ENCODE results near the gene CAPZB.

The CAPZB gene

DNA sequence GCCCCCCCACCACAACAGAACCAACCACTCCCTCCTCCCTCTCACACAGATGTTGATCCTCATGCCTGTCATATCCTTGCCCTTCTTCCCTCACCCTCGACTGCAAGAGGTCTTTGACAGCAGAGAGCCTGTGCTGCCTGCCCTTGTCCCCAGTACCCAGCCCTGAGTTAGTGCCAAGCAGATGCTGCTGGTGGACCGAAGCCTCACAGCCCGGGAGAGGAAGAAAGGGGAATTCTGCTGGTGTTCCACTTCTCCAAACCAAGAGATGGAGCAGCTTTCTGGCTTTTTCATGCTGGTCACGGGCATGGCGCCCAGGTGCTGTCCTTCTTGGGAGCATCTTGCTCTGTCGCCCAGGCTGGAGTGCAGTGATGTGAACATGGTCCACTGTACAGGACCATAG is 104.1 kb downstream of the CAPZB start:
- no peak for DNase-seq

DNA sequence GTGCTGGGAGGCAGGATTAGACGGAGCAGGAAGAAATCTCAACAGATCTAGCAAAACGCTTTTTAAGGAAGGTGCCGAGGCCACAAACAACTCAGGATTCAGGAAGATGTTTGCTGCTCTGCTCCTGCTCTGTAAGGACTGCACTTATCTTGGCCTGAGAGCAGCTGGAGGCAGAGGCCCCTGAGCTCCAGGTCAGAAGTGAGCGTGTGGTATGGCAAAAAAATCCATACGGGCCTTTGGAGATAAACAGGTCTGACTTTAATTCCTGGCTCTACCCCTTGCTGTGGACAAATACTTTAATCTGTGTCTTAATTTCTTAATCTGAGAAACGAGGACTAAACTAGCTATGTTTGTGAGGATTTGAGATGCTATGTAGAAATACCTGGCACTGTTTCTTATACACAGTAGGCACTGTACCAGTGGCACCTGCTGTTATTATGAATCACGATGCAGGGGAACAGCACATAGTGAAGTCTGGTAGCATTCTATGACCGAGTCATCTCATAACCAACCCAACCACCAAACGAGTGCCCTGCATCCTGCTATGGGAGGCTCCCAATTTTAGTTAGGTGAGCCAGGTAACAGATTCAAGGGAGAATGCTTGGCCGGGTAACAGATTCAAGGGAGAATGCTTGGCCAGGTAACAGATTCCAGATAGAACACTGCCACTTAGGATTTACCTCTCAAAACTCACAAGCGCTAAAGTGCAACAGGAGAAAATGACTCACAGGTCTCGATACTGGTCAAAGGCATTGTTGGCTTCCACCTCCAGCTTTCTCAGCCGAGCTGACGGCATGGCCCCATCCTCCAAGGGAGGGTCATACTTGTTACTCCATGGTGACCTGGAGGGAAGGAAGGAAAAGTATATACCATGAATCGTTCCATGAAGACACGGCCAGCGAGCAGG is 107.3 kb downstream of the CAPZB start:
- no peak for DNase-seq

DNA sequence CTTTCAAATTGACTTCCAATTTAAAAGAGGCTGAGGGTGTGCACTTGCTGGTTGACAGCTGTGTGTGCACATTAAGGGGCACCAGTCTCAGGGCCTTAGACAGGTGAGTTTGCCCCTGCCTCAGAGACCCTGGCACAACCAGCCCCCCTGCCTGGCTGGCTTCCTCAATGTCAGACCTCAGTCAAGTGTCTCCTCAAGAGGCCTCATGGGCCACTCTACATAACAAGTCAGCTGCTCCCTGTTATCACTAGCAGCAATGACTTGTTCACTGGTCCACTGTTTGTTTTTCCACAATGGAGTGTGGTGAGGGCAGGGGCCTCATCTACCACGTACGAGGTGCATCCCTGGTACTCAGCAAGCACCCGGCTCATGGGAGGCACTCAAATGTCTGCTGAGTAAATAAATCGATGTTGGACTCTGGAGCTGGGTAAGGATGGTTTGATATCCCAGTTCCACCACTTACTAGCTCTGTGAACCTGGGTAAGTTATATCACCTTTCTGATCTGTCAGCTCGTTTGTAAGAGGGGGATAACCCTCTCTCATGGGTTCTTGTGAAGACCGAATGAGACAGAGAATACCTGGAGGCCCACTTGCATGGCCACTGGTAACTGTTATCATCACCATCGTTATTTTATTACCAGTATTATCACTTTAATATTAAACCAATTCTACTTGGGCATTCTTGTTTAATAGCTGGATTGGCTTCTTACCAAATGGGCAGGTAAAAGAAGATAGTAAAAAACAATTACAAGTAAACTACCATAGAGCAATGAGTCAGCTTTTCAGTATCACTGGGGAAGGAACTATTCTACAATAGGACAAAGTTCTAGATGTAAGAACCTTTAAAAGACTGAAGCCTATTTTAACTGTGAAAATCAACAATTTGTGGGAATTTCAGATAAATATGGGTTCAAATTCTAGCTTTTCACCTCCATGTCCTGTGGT is 108.6 kb downstream of the CAPZB start:
- DNase-seq, result no peak

DNA sequence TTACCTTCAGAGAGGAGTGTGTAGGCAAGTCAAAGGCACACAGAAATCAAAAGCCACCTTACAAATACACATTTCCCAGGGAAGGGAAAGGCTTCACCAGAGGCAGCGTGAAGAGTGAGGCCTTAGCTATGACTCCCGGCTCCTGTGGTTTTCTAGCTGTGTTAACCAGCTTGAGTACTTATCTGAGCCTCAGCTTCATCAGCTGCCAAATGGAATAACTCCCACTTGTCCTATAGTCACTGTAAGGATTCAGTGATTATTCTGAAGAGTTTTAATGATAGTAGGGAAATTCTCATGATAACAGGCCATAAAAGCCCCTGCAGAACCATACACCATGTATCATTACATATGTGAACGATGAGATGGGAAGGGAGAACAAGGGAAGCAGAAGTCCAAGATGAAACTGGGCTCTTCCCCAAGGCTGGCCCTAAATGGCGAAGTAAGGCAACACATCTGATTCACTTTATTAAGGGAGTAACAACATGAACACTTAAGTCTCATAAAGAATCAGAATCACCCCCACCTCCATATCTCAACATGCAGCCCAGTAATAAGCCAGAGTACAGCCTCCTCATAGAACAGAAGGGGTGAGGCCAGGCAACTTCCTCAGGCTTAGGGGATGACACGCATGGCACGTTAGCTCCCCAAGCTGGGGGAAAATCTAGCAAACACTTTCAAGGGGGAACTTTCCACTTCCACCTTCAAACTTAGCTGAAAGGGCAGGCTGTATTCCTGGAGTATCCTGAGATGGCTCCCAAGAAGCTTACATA is 109.5 kb downstream of the CAPZB start:
- DNase-seq, result no peak

DNA sequence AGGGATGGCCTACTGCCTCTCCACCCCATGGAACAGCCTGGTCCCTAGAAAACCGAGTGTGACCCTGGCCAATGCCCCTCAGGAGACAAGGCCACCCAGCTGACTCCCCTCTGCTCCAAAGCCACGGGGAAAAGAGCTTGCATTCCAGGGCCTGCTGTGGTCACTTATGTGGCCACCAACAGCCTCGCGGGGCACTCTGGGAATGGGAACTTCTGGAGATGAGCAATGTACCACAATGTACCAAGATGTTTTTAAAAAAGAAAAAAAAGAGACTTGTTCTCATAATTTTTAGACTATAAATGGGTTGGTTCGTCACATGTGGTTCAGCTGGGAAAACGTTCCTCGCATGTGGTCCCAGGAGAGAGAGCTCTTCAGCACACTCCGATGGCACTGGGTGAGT is 110.4 kb downstream of the CAPZB start:
- no peak for DNase-seq

DNA sequence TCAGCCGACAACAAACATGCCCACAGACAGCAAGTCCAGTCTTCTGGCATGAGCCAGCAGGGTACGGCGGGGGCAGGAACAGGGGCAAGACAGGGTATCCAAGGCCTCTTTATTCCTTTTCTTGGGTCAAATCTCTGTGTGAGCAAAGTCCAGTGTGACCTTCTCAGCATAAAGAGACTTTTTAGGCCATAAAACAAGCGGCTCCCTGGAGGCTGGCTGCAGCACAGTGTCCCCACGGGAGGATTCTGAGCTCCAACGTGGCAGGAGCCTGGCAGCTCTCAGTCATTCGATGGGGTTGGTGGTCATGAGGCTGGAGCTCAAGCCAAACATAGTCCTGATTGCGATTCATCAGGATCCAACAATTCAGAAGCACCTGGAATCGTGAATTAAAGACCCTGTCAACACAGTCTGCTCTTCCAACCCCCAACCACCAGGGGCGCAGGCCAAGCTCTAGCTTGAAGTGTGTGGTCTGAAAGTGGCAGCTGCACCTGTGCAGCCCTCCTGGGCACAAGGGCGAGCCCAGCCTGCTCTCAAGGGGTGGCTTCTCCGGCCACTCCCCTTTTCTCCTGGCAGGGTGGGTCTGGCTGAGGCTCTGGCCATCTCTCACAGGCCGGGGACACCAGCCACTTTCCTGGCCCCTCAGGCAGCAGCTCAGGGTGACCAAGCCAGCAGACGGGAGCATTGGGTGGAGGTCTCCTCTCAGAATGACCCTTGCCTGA is 111.1 kb downstream of the CAPZB start:
- no peak for DNase-seq

DNA sequence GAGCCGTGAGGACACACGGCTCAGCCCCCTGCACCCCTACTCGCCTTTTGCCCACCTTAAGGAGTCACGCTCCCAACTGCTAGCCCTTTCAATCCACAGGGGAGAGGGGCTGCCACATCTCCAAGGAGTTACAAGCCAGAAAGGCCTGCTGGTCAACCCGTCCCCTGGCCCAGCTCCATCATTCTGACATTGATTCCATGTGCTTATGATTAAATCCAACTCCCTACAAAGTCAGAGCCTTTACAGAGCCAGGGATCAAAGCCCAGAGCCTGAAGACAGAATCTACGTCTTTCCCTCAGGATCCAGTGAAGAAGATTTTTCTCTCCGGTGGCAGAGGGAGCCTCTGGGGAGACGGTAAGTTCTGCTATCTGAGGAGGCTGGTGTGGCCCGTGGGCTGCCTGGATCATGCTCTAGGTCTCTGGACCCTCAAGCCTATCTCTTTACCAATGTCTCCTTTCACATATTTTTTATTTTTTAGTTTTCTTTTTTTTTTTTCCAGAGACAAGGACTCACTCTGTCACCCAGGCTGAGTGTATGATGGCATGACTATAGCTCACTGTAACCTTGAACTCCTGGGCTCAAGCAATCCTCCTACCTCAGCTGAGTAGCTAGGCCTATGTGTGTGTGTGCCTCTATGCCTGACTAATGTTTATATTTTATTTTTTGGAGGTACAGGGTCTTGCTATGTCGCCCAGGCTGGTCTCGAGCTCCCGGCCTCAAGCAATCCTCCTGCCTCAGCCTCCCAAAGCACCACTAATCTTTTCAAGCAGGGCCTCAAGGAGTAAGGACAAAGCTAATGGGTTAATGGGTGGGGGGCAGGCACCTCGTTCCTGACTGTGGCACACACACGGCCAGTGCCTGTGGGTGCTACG is 111.9 kb downstream of the CAPZB start:
- DNase-seq, result no peak

DNA sequence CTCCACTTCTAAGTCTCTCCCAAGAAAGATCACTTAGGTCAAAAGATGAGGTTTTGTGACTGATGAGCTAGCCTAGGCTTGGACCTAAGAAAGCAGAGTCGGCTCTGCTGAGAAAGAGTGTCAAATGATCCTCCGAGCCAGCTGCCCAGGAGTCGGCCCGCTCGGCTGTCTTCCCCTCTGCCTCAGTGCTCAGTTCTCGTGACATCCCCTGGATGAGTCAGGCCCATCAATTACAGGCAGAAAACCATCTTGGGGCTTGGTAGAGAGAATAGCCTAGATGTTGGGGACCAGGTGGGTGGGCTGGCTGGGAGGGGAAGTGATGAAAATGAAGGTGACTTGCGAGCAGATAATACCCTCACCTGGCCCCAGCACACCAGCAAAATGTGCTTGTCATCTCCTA is 112.7 kb downstream of the CAPZB start:
- DNase-seq, result no peak

DNA sequence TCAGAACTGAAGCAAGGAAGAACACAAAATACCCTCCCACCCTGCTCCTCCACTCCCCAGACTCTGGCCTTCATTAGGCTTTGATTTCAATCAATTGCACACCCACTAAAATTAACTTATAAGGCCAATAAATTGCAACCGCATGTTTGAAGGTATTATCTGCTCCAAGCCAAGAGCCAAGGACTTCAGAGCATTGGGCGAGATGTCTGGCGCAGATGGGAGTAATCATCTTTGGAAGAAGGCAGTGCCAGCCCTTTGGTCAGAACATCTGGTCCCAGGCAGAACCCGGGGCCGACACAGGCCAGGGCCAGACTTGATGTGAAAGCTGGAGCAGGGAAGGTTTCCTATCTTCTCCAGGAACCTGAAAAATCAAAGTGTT is 113.2 kb downstream of the CAPZB start:
- DNase-seq, result no peak

DNA sequence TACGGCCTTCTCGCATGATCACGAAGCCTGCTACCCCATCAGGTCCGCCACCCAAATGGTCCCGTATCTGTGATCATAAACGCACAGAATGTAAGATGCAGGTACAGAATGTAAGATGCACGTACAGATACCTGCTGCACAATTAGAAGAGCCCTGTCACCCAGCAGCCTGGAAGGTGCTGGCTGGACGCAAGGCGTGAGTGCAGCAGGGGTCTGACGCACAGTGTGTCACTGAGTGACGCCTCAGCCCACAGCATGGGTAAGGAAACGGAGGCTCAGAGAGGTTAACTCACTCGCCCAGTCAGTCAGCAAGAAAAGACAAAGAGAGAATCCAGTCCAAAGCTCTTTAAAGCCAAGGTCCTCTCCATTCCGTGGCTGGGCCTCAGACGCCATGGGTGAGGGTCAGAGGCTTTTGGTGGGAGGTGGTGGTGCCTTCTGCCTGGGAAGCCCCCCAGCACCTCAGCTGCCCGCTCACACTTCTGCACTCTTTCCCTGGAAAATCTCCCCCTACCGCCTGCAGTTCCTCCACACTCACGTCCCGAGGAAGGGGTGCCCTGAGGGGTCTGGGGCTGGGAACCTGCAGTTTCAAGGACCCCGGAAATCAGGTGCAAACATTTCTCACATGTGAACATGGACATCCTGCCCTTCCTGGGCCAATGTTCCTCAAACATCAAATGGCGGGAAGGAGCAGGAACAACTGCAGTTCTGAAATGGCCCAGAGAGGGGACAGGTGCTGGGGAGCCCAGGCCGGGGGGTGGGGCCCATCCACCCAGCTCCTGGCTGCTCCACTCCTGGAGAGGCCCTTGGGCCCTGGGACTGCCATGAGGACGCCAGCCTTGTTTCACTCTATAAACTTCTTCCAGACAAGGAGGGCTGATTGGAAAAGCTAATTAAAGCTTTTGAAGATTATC is 113.9 kb downstream of the CAPZB start:
- no peak for DNase-seq

DNA sequence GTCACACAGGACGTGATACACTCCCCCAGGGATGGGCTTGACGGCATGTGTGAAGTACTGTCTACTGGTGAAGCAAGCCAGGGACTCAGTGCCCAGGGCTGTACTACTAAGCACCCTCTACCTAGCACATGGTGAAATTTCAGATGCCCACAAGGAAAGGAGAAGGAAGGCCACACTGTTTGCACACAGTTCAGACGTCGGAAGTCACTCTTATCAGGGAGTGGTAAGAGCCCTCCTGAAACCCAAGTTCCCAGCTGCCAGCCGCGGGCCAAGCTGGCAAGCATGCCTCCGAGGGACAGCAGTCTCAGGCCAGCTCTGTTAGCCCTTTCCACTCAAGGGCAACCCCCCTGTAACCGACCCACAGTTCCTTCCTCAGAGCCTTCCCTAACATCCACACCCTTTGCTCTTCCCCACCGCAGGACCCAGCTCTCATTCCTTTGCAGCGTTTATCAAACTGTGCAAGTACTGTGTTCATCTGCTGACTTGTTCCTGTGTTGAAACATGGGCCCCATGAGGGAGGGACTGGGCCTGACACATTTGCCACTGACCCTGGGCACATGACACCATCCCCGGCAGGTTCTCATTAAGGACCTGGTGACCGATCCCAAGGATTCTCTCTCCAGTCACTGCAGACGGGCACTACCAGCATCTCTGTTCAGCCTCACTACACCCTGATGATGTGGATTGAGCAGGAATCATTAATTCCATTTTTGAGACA is 114.7 kb downstream of the CAPZB start:
- no peak for DNase-seq

DNA sequence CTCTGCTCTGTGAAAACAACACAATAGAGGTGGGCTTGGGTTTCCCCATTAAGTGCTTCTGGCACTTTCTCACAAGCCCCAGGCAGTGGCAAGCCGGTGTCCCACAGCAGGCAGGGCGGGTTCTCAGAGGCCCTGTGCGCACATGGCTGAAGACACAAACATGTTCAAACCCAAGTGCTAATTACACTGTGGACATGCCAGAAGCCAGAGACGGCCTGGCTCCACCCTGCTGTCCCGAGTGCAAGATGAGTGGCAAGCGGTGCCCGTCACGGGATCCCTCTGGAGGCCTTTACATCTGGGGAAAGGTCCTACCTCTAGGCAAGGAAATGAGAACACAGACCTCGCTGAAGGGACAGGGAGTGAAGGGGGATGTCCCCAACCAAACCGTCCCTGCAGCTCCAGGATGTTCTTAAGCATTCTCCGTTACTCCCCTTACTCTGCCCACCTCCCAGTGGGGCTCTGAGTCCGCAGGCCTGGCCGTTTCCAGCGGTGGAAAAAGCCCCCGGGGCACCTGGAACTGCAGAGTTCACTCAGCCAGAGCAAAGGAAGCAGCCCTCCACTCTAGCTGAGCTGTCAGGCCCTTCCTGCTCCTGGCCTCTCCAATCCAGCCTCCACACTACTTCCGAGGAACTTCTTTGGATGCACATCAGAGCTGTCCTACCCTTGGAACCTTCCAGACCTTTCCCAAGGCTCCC is 115.8 kb downstream of the CAPZB start:
- DNase-seq, result no peak

DNA sequence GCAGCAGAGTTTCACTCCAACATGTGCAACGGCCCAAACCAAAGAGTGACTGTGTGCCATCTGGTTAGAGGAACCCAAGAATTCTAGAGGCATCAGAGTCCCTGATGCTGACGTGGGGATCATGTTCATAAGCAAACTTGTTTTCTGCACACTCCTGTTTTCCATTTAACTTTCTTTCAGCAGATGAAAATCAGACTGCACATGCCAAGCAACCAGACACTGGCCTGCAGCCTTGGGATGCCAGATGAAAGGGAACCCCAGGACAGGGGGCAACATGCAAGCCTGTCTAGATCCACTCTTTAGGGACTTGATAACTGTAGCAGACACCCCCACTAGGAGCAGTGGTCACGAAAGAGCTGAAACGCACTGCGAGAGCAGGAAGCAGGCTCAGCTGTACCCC is 116.4 kb downstream of the CAPZB start:
- DNase-seq, result no peak

DNA sequence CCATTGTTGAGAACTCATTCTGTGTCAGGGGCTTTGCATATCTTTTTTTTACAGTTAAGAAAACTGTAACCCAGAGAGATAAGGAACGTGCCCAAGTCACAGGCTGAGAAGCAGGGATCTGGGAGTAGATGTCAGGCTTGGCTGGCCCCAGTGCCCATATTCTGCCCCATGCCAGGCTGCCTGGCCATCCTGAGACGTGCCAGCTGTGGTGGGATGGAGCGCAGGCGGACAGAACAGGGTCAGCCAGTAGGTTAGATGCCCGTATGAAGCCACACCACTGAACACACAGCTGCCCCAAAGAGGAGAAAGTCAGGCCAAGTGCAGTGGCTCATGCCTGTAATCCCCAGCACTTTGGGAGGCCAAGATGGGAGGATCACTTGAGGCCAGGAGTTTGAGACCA is 117.3 kb downstream of the CAPZB start:
- DNase-seq, result no peak

DNA sequence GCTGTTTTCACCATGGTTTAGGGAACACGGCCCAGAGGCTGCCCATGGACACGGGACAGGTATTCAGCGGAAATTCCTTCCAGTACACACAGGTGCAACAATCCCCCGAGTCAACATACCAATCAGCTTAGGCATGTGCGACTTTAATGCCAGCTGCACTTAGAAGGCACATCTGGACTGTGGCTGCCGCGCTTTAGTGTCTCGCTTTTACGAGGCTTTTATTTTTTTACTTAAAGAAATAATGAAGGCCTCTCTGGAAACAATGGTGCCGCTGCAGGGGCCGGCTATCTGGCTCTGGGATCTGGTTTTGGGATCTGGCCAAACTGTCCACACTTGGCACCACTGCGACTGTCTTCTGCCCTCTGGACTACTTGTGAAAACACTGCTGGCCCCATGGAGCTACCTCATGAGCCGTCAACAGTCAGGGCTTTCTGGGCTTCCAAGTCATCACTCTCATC is 117.7 kb downstream of the CAPZB start:
- DNase-seq, result no peak

DNA sequence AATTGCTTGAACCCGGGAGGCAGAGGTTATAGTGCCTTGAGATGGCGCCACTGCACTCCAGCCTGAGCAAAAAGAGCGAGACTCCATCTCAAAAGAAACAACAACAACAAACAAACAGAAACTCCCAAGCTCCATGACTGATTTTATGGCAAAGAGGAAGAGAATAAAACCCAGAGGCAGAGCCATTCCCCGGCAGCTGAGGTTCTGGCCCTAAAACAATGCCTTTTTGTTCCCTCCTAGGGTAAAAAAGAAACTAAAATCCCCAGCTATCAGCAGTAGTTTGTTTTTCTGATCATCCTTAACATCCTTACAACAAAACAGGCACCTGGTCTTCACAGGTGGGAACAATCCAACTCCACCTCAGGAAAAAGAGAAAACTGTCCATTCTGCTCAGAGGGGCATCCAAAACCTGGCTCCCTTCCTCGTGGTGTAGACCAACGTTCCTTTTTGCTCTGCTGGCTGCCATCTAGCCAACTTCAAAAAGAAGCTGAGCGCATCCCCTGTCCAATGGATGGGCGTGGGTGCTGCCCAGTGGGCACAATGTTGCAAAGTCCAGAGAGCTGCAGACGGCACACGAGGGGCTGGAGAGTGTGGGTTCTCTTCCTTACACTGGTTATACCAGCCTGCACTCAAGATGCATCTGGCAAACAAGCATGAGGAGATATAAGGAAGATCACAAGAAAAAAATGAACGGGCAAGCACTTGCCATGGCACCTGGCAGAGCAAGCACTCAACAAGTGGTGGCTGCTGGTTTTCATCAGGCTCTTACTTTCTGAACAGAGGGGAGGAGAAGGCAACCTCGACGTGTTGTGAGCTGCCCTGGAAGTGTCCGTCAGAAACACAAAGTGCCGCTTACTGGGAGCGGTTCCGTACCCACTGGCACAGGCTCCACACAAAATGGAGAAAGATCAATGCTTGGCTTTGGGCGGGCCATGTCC is 118.5 kb downstream of the CAPZB start:
- no peak for DNase-seq

DNA sequence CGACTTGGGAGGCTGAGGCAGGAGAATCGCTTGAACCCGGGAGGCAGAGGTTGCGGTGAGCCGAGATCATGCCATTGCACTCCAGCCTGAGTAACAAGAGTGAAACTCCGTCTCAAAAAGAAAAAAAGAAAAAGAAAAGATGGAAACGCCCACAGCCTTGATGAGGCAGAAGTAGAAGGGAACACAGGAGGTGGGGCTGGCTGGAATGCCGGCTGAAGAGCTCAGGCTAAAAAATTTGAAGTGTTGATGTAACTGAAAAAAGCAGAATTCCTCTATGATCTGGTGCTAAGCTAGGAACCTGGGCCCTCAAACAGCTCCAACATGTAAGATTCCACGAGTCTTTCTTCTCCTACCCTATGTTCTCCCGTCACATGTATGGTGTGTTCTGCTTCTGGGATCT is 119.6 kb downstream of the CAPZB start:
- DNase-seq, result no peak

Measured in CD4-positive, alpha-beta T cell treated with Interferon gamma for 1 hour (primary cell).